Aorta (tissue), 4 donors: Measurements from ENCODE around the gene IQCN. TPM values are rescaled to one million over a fixed set of nuclear protein-coding genes. Genes with fewer than 3 reads are reported as not detected.

Experiments used
- microRNA-seq, 2 donors: library from miRNA; unstranded; fragments of <30 nt; microRNA quantifications; one replicate each; pipeline ENCODE4 v1.2.0, GENCODE V29; 2020
- polyA plus RNA-seq, 2 donors: library from polyadenylated mRNA; stranded (reverse); fragments of 200-250 nt; gene quantifications; one replicate each; pipeline ENCODE4 v1.2.3, GENCODE V29; 2013
- total RNA-seq, 2 donors: library from RNA; stranded (reverse); fragmentation: NEBNext Ultra II Directional; extraction: Animal tissue kit (Norgen Biotek cat#: 25700); gene quantifications; one replicate each; pipeline ENCODE4 v1.2.1, GENCODE V29; 2021
- donor health status: healthy with polysubstance abuse.
- donor health status: Bipolar disorder and iron deficiency.
- donor health status: DM: no; HTN: no; CAD: no.
- donor health status: DM: yes; HTN: yes; CAD: no.

Gene IQCN
- total and polyA plus RNA-seq, 4 donors = 4.5 to 20.7 (median 10.2) TPM

Small RNA genes within 50 kb of the gene (microRNA-seq; reads per million reads assigned to microRNA genes)
- gene MIR3188 = 0.99 to 6.0 reads per million in 2 donors

Other genes starting within 250 kb of the IQCN start
- 1 to 10 TPM; 1.7 to 2.6 TPM for gene IL12RB1, start 187.5 kb downstream of the IQCN start, total RNA-seq
- under 1 TPM; 0.69 to 0.75 TPM for gene IL12RB1, start 187.5 kb downstream of the IQCN start, polyA plus RNA-seq
- 10 to 100 TPM; 21.5 to 25.2 TPM for gene MAST3, start 176.7 kb downstream of the IQCN start, total RNA-seq
- 10 to 100 TPM in 1 of 2 donors, 1 to 10 TPM in 1; 4.4 to 32.7 TPM for gene MAST3, start 176.7 kb downstream of the IQCN start, polyA plus RNA-seq
- gene PIK3R2, start 121.3 kb downstream of the IQCN start, total RNA-seq = 10 to 100 TPM; 14.1 to 21.8 TPM
- 1 to 10 TPM; 1.8 to 5.1 TPM for gene PIK3R2, start 121.3 kb downstream of the IQCN start, polyA plus RNA-seq
- 10 to 100 TPM; 85.2 to 92.7 TPM for gene IFI30, start 100.6 kb downstream of the IQCN start, total RNA-seq
- 100 to 1,000 TPM in 1 of 2 donors, 10 to 100 TPM in 1; 35.0 to 107 TPM for gene IFI30, start 100.6 kb downstream of the IQCN start, polyA plus RNA-seq
- gene MPV17L2, start 81.2 kb downstream of the IQCN start, total RNA-seq = 1 to 10 TPM; 5.7 to 6.2 TPM
- 10 to 100 TPM in 1 of 2 donors, 1 to 10 TPM in 1; 6.1 to 12.2 TPM for gene MPV17L2, start 81.2 kb downstream of the IQCN start, polyA plus RNA-seq
- 1 to 10 TPM; 3.4 to 3.8 TPM for gene RAB3A, start 70.4 kb downstream of the IQCN start, total RNA-seq
- gene RAB3A, start 70.4 kb downstream of the IQCN start, polyA plus RNA-seq = 1 to 10 TPM; 2.1 to 2.6 TPM
- 1 to 10 TPM; 1.7 to 2.3 TPM for gene PDE4C, start 48.0 kb downstream of the IQCN start, total RNA-seq
- gene PDE4C, start 48.0 kb downstream of the IQCN start, polyA plus RNA-seq = under 1 TPM; 0.03 to 0.25 TPM
- gene JUND, start 7.2 kb upstream of the IQCN start, total RNA-seq = 100 to 1,000 TPM; 214 to 492 TPM
- 100 to 1,000 TPM in 1 of 2 donors, 10 to 100 TPM in 1; 62.6 to 161 TPM for gene JUND, start 7.2 kb upstream of the IQCN start, polyA plus RNA-seq
- gene LSM4, start 48.6 kb upstream of the IQCN start, total RNA-seq = 10 to 100 TPM; 32.2 to 34.5 TPM
- gene LSM4, start 48.6 kb upstream of the IQCN start, polyA plus RNA-seq = 10 to 100 TPM; 58.6 to 91.8 TPM
- 10 to 100 TPM; 41.5 to 46.9 TPM for gene PGPEP1, start 66.1 kb upstream of the IQCN start, total RNA-seq
- gene PGPEP1, start 66.1 kb upstream of the IQCN start, polyA plus RNA-seq = 10 to 100 TPM; 19.2 to 25.3 TPM
- gene GDF15, start 111.7 kb upstream of the IQCN start, total RNA-seq = 1 to 10 TPM; 4.2 to 9.8 TPM
- 1 to 10 TPM; 2.8 to 3.2 TPM for gene GDF15, start 111.7 kb upstream of the IQCN start, polyA plus RNA-seq
- 10 to 100 TPM in 1 of 2 donors, 1 to 10 TPM in 1; 7.7 to 15.6 TPM for gene LRRC25, start 123.2 kb upstream of the IQCN start, total RNA-seq
- gene LRRC25, start 123.2 kb upstream of the IQCN start, polyA plus RNA-seq = 1 to 10 TPM; 2.2 to 7.4 TPM
- 10 to 100 TPM; 51.4 to 89.4 TPM for gene SSBP4, start 144.9 kb upstream of the IQCN start, total RNA-seq
- 100 to 1,000 TPM in 1 of 2 donors, 10 to 100 TPM in 1; 40.6 to 150 TPM for gene SSBP4, start 144.9 kb upstream of the IQCN start, polyA plus RNA-seq
- gene ISYNA1, start 163.7 kb upstream of the IQCN start, total RNA-seq = 10 to 100 TPM; 42.1 to 86.5 TPM
- 100 to 1,000 TPM in 1 of 2 donors, 10 to 100 TPM in 1; 56.0 to 535 TPM for gene ISYNA1, start 163.7 kb upstream of the IQCN start, polyA plus RNA-seq
- gene ELL, start 247.6 kb upstream of the IQCN start, total RNA-seq = 10 to 100 TPM; 30.0 to 37.9 TPM
- gene ELL, start 247.6 kb upstream of the IQCN start, polyA plus RNA-seq = 10 to 100 TPM in 1 of 2 donors, 1 to 10 TPM in 1; 7.3 to 13.1 TPM